GM12874 (cell line): ENCODE measurements around the gene CMTM8.

Experiments
- TF ChIP-seq, protein P1 (sequence below): IDR thresholded peaks from 2 replicates; pipeline ENCODE4 v1.5.1; 2011; ENCODE audit warnings: low read depth, mild to moderate bottlenecking, control low read depth, low read length, moderate library complexity; ENCODE audit not compliant: insufficient read depth

CMTM8 gene

DNA sequence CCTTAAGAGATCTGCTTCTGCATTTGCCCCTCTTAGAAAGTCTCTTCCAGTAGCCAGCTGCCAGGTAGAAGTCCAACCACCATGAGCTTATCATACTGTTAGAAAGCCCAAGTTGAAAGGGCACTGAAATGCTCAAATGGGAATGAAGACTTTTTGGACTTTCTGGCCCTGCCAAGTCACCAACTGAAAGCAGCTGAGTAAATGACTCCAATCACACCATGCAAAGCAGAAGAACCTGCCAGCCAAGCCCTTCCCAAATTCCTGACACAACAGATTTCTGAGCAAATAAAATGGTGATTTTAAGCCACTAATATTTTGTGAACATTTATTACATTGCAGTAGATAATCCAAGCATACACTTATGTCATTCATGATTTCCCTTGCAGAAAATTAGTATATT is 2.1 kb upstream of the CMTM8 start:
- TF ChIP-seq, protein P1, sequence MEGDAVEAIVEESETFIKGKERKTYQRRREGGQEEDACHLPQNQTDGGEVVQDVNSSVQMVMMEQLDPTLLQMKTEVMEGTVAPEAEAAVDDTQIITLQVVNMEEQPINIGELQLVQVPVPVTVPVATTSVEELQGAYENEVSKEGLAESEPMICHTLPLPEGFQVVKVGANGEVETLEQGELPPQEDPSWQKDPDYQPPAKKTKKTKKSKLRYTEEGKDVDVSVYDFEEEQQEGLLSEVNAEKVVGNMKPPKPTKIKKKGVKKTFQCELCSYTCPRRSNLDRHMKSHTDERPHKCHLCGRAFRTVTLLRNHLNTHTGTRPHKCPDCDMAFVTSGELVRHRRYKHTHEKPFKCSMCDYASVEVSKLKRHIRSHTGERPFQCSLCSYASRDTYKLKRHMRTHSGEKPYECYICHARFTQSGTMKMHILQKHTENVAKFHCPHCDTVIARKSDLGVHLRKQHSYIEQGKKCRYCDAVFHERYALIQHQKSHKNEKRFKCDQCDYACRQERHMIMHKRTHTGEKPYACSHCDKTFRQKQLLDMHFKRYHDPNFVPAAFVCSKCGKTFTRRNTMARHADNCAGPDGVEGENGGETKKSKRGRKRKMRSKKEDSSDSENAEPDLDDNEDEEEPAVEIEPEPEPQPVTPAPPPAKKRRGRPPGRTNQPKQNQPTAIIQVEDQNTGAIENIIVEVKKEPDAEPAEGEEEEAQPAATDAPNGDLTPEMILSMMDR: no peak

DNA sequence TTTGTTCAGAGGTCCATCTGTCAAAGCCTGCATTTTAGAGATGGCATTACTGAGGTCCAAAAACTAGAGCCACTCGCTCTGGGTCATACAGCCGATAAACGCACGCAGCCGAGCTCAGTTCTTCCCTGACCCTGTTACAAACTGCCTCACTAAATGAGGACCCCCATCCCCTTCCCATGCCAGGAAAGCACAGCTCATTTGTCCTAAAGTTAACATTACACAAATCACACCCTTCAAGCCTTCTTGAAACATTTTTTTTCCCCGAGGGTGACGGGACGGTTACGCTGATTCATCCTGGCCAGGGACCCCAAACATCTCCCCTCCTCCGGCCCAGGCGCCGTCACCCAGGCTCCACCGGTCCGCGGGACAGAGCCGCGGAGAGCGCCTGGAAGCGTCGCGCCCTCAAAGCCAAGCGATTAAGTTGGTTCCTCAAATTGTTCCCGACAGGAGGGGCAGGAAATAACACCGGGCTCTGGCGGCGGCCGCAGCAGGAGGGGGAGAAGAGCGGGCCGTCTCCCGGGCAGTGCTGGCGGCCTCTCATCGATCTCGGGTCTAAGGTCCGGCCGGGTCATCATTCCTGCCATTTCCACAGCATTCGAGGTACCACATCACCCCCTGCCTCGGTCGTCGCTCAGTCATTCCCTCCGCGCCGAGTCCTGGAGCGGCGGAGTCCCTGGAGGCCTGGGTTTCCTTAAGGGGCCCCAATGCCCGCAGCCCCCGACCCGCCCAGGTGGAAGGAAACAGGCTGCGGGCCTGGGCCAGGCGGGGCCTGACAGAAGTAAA is 619 bp upstream of the CMTM8 start:
- TF ChIP-seq, protein P1: no peak

DNA sequence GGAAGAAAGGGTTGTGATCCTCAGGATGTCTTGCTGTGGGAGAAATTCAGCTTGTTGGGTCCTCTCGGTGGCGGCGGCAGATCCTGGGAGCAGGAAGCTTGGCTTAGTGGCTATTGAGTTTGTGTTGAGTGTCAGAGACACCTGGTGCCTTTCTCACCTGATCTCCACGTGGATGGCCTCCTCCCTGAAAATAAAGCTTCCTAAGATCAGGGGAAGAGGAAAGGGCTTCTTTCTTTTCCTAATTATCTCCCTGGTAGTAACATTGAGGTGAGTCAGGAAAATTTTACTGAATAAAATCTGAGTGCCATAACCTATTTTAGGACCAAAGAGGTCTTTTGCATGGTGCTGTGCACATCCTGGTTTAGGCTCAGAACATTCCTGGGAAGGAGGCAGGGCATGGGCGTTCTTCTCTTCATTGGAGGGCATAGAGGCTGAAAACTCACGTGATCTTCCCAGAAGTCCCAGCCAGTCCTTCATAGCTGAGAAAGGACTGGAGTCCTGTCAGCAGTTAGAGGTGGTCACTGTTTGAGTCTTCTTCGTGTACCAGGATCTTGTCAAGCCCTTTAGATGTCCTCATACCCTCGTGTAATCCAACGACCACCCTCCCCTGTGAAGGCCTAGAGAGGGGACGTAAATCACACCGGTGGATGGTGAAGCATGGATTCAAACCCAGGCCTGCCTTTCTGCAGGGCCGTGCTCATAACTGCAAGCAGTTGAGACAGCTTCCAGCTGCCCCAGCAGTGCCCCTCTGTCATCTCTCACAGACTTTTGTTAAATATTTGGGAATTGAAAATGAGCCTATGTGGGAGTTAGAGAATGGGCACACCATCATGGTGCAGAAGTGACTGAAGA is 1.1 kb downstream of the CMTM8 start:
- TF ChIP-seq, protein P1: no peak

DNA sequence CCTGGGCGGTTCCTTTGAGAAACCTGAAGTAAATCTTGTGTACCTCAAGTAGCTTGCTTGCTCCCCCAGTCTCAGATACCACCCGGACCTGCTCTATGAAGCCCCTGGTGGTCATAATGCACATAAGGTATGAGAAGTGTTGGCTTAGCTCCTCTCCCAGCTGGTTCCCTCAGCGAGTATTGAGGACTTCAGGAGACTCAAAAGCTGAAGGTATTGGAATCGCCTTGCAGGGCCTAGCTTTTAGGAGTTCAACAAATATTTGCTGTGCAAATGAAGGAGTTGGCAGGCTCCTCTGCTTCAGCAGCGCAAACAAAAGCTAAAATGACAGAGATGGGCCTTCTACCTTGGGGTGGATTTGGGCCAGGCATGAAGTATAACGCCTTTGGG is 1.7 kb downstream of the CMTM8 start:
- TF ChIP-seq, protein P1: peak; percentile 39; the same call in 1 of the 2 replicates

DNA sequence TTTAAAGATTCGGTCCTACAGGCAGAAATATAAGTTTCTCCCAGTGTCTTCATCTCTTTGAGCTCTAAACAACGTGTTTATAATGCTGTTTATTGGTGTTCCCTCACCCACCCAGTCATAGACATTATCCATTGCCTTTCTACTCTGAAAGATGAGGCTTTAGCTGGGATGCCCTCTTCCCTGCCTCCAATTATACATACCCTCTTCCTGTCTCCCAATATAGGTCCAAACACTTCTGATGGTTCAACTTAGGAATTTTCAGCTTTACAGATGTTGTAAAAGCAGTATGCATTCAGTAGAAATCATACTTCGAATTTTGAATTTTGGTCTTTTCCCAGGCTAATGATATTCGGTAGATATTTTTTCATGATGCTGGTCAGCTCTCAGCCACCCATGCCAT is 2.6 kb downstream of the CMTM8 start:
- TF ChIP-seq, protein P1: no peak

DNA sequence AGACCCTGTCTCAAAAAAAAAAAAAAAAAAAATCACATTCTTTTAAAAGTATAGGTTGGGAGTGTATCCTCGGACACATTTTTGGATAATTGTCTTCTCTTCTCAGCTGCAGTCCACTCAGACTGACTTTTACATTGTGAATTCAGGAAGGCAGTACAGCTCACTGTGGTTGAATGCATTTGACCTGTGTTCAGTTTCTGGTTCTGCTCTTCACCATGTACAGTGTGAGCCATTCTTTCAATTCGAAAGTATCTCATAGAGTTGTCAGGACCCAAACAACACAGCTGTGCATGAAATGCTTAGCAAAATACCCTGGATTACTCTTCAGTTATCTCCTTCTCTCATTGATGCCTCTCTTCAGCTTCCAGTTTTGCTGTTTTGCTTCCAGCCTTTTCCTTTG is 5.0 kb downstream of the CMTM8 start:
- TF ChIP-seq, protein P1: no peak

DNA sequence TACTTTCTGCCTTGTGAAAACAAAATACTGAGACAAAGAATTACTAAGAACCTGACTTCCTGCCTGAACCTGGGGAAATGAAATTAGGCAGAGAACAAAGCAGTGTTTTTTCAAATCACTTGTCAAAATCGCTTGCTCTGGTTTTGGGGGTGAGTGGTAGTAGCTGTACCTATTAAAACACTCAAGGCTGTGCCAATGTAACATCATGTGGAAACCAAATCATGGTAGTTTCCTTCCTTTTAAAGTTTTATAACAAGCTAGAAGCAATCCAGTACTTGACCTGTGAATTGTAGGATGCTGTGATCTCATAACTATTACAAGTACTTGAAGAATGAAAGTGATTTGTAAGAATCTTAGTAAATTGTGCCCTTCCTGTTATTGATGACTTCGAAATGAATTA is 6.7 kb downstream of the CMTM8 start:
- TF ChIP-seq, protein P1: no peak
